Measurements from ENCODE around the gene PNKP.
A peak's percentile ranks its signal among the peaks of the same experiment; 100 is the strongest.

Gene PNKP

DNA sequence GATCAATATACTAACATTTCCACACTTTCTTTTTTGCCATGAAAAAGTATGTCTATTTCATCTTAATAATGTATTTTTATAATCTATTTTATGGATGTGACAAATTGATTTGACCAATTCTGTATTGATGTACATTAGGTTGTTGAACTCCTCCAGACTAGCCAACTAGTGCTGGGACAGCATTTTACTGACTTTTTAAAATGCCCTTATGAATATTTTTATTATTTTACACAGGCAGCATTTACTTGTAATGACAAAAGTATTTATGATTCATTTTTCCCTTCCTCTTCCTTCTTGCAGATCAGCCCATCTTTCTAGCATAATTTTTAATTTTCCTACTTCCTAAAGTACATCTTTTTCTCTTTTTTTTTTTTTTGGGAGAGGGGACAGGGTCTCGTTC is 53.4 kb downstream of the PNKP start:
- DNase-seq: peak; percentile 28

DNA sequence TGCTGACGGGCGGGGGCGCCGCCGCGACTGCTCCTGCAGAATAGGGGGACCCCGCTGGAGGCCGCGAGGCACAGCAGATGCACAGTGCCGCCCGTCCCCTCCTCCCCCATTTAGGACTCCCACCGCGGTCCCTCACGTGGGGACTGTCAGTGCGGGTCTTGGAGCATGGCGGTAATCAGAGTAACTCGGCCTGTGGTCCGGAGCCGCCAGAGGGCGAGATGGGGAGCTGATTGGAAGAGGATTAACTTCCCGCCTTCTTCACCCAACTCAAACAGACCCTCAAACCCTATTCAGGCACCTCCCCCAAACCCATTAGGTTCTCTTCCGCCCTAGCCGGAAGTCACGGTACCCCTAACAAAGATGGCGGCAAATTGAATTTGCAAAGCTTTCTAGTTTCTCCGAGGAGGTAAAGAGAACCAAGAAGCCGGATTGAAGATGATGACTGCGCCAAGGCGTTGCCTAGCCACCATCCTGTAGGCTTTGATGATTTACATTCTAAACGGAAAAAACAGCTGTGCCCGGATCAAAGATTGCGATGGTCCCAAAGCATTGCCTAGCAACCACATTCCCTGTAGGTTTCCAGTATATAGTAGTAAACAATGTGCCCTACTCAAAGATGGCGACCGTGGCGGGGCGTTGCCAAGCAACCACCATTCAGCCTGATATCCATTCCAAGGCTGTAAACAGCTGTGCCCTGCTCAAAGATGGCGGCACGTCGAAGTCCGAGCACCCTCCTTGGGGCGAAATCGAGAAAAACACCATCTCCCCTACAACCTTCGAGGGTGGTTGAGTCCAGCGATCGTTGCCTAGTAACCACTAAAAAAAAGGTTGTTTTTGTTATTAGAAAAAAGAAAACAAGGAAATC is 54.1 kb downstream of the PNKP start, which contains the start of gene FUZ:
TSS of gene FUZ (minus strand) at position 296 of the 865 bp plus-strand sequence. CDS start at position 110, 186 bp downstream.
- DNase-seq: peak; percentile 98

DNA sequence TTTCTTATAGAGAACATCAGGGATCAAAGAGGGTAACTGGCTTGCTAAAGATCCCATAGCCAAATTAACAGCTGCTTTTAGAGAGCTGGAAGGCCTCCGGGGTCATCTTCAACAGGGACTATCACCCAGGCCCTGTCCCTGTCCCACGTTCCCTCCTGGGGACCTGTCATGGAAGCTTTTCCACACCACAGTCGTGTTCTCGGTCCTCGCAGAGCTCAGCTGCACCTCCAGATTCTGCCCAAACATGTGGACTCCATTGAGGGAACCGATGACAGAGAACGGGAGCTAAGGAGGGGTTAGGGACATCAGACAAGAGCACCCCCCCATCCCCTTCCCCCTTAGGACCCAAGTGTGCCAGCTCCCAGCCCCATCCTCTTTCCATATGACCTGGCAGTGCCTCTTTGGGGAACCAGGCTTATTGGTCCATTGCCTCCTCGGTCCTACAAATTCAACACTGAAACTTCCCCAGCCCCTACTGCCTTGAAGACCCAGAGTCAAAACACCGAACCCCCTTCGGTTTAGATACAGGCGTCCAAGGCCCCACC is 54.9 kb downstream of the PNKP start:
- no peak for DNase-seq

- no peak for DNase-seq
Measured at GRCh38 chr19:49811328-49811727, 56.0 kb downstream of the PNKP start.
